WTC11 (cell line): ENCODE results near the gene ARL8A. TPM values are rescaled to one million over a fixed set of nuclear protein-coding genes. Genes with fewer than 3 reads are reported as not detected.
"Not testable (repeated sequence)": the region's sequence is repeated elsewhere in the genome, so short reads cannot be mapped to it uniquely, and the experiment has no call there.

Source experiments
- ATAC-seq: fragments of 200-7000 bp; cut with Tn5 transposase; 2 replicates; pipeline ENCODE4 v1.10.0; 2021; ENCODE audit warnings: mild to moderate bottlenecking, moderate library complexity
- CTCF ChIA-PET: fragments of 300-600 bp; sonication (Branson Sonifier 250); formaldehyde crosslinking; loops from one replicate; lab custom pipeline; 2021; ENCODE audit warnings: antibody characterized with exemption; lab: Charles Lee
- POLR2A ChIA-PET: fragments of 350-600 bp; sonication (Branson Sonifier 250); formaldehyde crosslinking; loops from one replicate; lab custom pipeline; 2021; ENCODE audit warnings: antibody characterized with exemption; lab: Charles Lee
- DNase-seq: peaks from one replicate; pipeline ENCODE4 v3.0.0; 2021; ENCODE audit warnings: low spot score
- H3K27ac Mint-ChIP-seq: 2 replicates; pipeline ENCODE4 v1.8.0; 2021; ENCODE audit warnings: mixed read lengths
- H3K27me3 Mint-ChIP-seq: 2 replicates; pipeline ENCODE4 v1.8.0; 2021; ENCODE audit warnings: low read depth, mild to moderate bottlenecking, moderate library complexity, mixed read lengths
- H3K36me3 Mint-ChIP-seq: 2 replicates; pipeline ENCODE4 v1.8.0; 2021; ENCODE audit warnings: mixed read lengths
- H3K4me1 Mint-ChIP-seq: 2 replicates; pipeline ENCODE4 v1.8.0; 2022; ENCODE audit warnings: mixed read lengths
- H3K4me3 Mint-ChIP-seq: 2 replicates; pipeline ENCODE4 v1.8.0; 2021; ENCODE audit warnings: mild to moderate bottlenecking, moderate library complexity, mixed read lengths
- H3K9me3 Mint-ChIP-seq: 2 replicates; pipeline ENCODE4 v1.8.0; 2021; ENCODE audit warnings: mixed read lengths
- FOXK1 ChIP-seq: sonication (generic); formaldehyde crosslinking; IDR thresholded peaks from 2 replicates; pipeline ENCODE4 v1.8.0; 2022; ENCODE audit warnings: mild to moderate bottlenecking, moderate library complexity, missing genetic modification reagents
- NR1H2 ChIP-seq: sonication (generic); formaldehyde crosslinking; IDR thresholded peaks from 2 replicates; pipeline ENCODE4 v1.9.0; 2021; ENCODE audit warnings: mild to moderate bottlenecking, moderate library complexity, missing genetic modification reagents
- NR2C2 ChIP-seq: sonication (generic); formaldehyde crosslinking; IDR thresholded peaks from 2 replicates; pipeline ENCODE4 v1.8.0; 2022; ENCODE audit warnings: mild to moderate bottlenecking, missing genetic modification reagents
- PREB ChIP-seq: sonication (generic); formaldehyde crosslinking; IDR thresholded peaks from 2 replicates; pipeline ENCODE4 v1.8.1; 2022; ENCODE audit warnings: mild to moderate bottlenecking, missing genetic modification reagents, moderate library complexity, borderline replicate concordance
- RORB ChIP-seq: fragments of 250-450 bp; sonication (Bioruptor Pico); IDR thresholded peaks from 2 replicates; pipeline ENCODE4 v1.9.0; 2021; ENCODE audit warnings: mild to moderate bottlenecking
- SOX15 ChIP-seq: fragments of 250-450 bp; sonication (Bioruptor Pico); IDR thresholded peaks from 2 replicates; pipeline ENCODE4 v1.9.0; 2021; ENCODE audit warnings: mild to moderate bottlenecking
- SP1 ChIP-seq: sonication (generic); formaldehyde crosslinking; conservative IDR thresholded peaks from 2 replicates; pipeline ENCODE4 v1.8.1; 2022; ENCODE audit warnings: missing genetic modification reagents
- TEAD1 ChIP-seq: sonication (generic); formaldehyde crosslinking; IDR thresholded peaks from 2 replicates; pipeline ENCODE4 v1.8.0; 2022; ENCODE audit warnings: mild to moderate bottlenecking, missing genetic modification reagents
- ZNF121 ChIP-seq: sonication (generic); formaldehyde crosslinking; IDR thresholded peaks from 2 replicates; pipeline ENCODE4 v1.8.0; 2023; ENCODE audit warnings: missing genetic modification reagents
- ZNF138 ChIP-seq: sonication (generic); formaldehyde crosslinking; conservative IDR thresholded peaks from 2 replicates; pipeline ENCODE4 v1.8.1; 2022; ENCODE audit warnings: mild to moderate bottlenecking, moderate library complexity, missing genetic modification reagents
- ZNF219 ChIP-seq: sonication (generic); formaldehyde crosslinking; IDR thresholded peaks from 2 replicates; pipeline ENCODE4 v1.8.0; 2023; ENCODE audit warnings: missing genetic modification reagents, mild to moderate bottlenecking, borderline replicate concordance
- total RNA-seq: library from RNA; stranded (reverse); gene quantifications from 3 replicates; pipeline ENCODE4 v1.2.3, GENCODE V29; 2021
- TF ChIP-seq, protein P1 (sequence below): fragments of 250-450 bp; sonication (Bioruptor Pico); IDR thresholded peaks from 2 replicates; pipeline ENCODE4 v1.9.0; 2021; ENCODE audit warnings: mild to moderate bottlenecking
- TF ChIP-seq, protein P2 (sequence below): sonication (generic); formaldehyde crosslinking; IDR thresholded peaks from 2 replicates; pipeline ENCODE4 v1.8.1; 2022; ENCODE audit warnings: missing genetic modification reagents, borderline replicate concordance
- TF ChIP-seq, protein P3 (sequence below): fragments of 250-450 bp; sonication (Bioruptor Pico); IDR thresholded peaks from 2 replicates; pipeline ENCODE4 v1.9.0; 2021; ENCODE audit warnings: moderate library complexity, mild to moderate bottlenecking, inconsistent platforms, borderline replicate concordance
- TF ChIP-seq, protein P4 (sequence below): sonication (generic); formaldehyde crosslinking; IDR thresholded peaks from 2 replicates; pipeline ENCODE4 v1.8.1; 2023; ENCODE audit warnings: mild to moderate bottlenecking, missing genetic modification reagents, moderate library complexity
- TF ChIP-seq, protein P5 (sequence below): sonication (generic); formaldehyde crosslinking; IDR thresholded peaks from 2 replicates; pipeline ENCODE4 v1.8.1; 2023; ENCODE audit warnings: mild to moderate bottlenecking, missing genetic modification reagents

The ARL8A gene
- total RNA-seq, 1 experiment from 2014 or later = 47.2 TPM

DNA sequence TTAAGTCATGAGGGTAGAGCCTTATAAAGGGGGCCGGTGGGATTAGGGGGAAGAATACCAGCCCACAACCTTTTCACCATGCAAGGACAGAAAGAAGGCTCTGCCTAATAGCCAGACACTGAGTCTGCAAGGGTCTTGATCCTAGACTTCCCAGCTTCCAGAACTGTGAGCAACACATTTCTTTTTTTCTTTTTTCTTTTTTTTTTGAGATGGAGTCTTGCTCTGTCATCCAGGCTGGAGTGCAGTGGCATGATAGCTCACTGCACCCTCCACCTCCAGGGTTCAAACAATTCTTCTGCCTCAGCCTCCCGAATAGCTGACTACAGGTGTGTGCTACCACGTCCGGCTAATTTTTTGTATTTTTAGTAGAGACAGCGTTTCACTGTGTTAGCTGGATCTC lies 1.7 kb upstream of the ARL8A start:
- ATAC-seq (no peak), DNase-seq (no peak)
- Mint-ChIP-seq H3K27ac (no peak overlapping the region), H3K4me3 (peak overlapping the region; percentile 14; the same call in 1 of the 2 replicates), H3K4me1 (peaks cover 16% of the 10 kb centered on the region), H3K27me3 (peaks cover 7% of the 10 kb centered on the region), H3K9me3 (no peaks in the 10 kb centered on the region), H3K36me3 (no peaks in the 10 kb centered on the region)
- POLR2A ChIA-PET = no interaction called here
- TF ChIP-seq ZNF219 (CRISPR knock-in tag) (no peak), PREB (CRISPR knock-in tag) (no peak), NR2C2 (CRISPR knock-in tag) (no peak), TEAD1 (no peak), SP1 (CRISPR knock-in tag) (no peak), NR1H2 (CRISPR knock-in tag) (no peak), RORB (no peak), ZNF138 (CRISPR knock-in tag) (no peak), SOX15 (CRISPR knock-in tag) (no peak)
- TF ChIP-seq, protein P1, sequence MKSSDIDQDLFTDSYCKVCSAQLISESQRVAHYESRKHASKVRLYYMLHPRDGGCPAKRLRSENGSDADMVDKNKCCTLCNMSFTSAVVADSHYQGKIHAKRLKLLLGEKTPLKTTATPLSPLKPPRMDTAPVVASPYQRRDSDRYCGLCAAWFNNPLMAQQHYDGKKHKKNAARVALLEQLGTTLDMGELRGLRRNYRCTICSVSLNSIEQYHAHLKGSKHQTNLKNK (CRISPR knock-in tag) = no peak
- TF ChIP-seq, protein P2, sequence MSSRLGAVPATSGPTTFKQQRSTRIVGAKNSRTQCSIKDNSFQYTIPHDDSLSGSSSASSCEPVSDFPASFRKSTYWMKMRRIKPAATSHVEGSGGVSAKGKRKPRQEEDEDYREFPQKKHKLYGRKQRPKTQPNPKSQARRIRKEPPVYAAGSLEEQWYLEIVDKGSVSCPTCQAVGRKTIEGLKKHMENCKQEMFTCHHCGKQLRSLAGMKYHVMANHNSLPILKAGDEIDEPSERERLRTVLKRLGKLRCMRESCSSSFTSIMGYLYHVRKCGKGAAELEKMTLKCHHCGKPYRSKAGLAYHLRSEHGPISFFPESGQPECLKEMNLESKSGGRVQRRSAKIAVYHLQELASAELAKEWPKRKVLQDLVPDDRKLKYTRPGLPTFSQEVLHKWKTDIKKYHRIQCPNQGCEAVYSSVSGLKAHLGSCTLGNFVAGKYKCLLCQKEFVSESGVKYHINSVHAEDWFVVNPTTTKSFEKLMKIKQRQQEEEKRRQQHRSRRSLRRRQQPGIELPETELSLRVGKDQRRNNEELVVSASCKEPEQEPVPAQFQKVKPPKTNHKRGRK (CRISPR knock-in tag) = no peak
- TF ChIP-seq, protein P3, sequence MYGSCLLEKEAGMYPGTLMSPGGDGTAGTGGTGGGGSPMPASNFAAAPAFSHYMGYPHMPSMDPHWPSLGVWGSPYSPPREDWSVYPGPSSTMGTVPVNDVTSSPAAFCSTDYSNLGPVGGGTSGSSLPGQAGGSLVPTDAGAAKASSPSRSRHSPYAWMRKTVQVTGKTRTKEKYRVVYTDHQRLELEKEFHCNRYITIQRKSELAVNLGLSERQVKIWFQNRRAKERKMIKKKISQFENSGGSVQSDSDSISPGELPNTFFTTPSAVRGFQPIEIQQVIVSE (CRISPR knock-in tag) = no peak
- TF ChIP-seq, protein P4, sequence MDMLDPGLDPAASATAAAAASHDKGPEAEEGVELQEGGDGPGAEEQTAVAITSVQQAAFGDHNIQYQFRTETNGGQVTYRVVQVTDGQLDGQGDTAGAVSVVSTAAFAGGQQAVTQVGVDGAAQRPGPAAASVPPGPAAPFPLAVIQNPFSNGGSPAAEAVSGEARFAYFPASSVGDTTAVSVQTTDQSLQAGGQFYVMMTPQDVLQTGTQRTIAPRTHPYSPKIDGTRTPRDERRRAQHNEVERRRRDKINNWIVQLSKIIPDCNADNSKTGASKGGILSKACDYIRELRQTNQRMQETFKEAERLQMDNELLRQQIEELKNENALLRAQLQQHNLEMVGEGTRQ (CRISPR knock-in tag) = no peak
- TF ChIP-seq, protein P5, sequence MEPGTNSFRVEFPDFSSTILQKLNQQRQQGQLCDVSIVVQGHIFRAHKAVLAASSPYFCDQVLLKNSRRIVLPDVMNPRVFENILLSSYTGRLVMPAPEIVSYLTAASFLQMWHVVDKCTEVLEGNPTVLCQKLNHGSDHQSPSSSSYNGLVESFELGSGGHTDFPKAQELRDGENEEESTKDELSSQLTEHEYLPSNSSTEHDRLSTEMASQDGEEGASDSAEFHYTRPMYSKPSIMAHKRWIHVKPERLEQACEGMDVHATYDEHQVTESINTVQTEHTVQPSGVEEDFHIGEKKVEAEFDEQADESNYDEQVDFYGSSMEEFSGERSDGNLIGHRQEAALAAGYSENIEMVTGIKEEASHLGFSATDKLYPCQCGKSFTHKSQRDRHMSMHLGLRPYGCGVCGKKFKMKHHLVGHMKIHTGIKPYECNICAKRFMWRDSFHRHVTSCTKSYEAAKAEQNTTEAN (CRISPR knock-in tag) = no peak
- CTCF ChIA-PET = interaction anchor here (1.1 to 1.5 kb wide), 2 partner anchors 9 to 23 kb away, joined by 3 to 15 read pairs; partner anchors contain the start of gene GPR37L1

- DNase-seq, ATAC-seq, POLR2A ChIA-PET, H3K27me3 Mint-ChIP-seq, H3K9me3 Mint-ChIP-seq, H3K36me3 Mint-ChIP-seq, H3K27ac Mint-ChIP-seq: not testable (repeated sequence)
- Mint-ChIP-seq H3K4me1 (peaks cover 16% of the 10 kb centered on the region), H3K4me3 (peak overlapping the region; percentile 73)
- TF ChIP-seq ZNF121 (CRISPR knock-in tag) = peak; percentile 49; the same call in 1 of the 2 replicates
- CTCF ChIA-PET = interaction anchor here (1.5 kb wide), 1 partner anchor 9 kb away, joined by 15 read pairs; no protein-coding TSS in a partner anchor
Observed at GRCh38 chr1:202145744-202146140, 1.2 kb upstream of the ARL8A start.

- Mint-ChIP-seq H3K36me3 (no peaks in the 10 kb centered on the region), H3K27me3 (peaks cover 7% of the 10 kb centered on the region), H3K4me1 (peaks cover 16% of the 10 kb centered on the region), H3K4me3 (peak overlapping the region; percentile 73), H3K9me3 (no peaks in the 10 kb centered on the region), H3K27ac (peak overlapping the region; percentile 34; the same call in 1 of the 2 replicates)
- ATAC-seq (peak; percentile 1; the same call in 1 of the 2 replicates), DNase-seq (no peak)
- POLR2A ChIA-PET = interaction anchor here (1.4 kb wide), 1 partner anchor 10 kb away, joined by 6 read pairs; no protein-coding TSS in a partner anchor
- TF ChIP-seq, protein P5 (CRISPR knock-in tag) = peak; percentile 58; the same call in 1 of the 2 replicates
- no peak for TF ChIP-seq FOXK1
- CTCF ChIA-PET = interaction anchor here (1.5 to 2.4 kb wide), 3 partner anchors 10 kb away, joined by 9 to 26 read pairs (median 15); no protein-coding TSS in a partner anchor
Observed at GRCh38 chr1:202145068-202145743, 669 bp upstream of the ARL8A start.
